HL-60/S4 treated with phorbol 12-myristate 13-acetate at 8.2 ng/mL for 4 days and 3 days (cell line): Measurements from ENCODE around the gene POLN.
"Not testable (repeated sequence)": the region's sequence is repeated elsewhere in the genome, so short reads cannot be mapped to it uniquely, and the experiment has no call there.

Source experiments
- in situ Hi-C: fragments of 300-500 bp; cut with MboI; formaldehyde crosslinking; loops from 2 replicates; pipeline ENCODE4 v1.15.0; 2022; ENCODE audit warnings: low sequenced_read_pairs

POLN gene

DNA sequence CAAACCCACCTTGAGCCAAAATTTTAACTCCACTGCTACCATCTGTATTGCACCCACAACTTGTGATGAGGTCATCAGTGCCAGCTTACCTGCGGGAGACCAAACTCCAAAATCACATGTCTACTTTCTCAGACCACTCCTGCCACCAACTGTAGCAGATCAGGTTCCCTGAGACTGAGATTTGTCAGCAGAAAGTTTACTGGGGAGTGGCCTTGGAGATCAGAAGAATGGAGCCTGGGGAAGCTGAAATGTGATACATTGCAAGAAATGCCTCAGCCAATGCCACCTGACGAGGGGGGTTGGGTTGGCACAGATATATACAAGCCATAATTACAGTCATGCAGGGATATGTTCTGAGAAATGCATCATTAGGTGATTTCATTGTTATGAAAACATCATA is 19.1 kb downstream of the POLN start:
- in situ Hi-C loops, result no loop called here

DNA sequence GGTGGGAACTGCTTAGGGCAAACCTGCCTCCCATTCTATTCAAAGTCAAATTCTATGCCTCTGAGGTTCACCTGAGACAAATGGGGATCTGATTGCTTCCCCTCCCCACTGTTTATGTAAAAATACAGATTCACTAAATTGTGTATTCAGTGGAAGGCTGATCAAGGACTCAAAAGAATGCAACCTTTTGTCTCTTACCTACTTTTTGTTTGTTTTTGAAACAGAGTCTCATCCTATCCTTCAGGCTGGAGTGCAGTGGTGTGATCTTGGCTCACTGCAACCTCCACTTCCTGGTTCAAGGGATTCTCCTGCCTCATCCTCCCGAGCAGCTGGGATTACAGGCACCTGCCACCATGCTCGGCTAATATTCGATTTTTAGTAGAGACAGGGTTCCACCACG is 20.5 kb downstream of the POLN start:
- in situ Hi-C loops, result not testable (repeated sequence)

DNA sequence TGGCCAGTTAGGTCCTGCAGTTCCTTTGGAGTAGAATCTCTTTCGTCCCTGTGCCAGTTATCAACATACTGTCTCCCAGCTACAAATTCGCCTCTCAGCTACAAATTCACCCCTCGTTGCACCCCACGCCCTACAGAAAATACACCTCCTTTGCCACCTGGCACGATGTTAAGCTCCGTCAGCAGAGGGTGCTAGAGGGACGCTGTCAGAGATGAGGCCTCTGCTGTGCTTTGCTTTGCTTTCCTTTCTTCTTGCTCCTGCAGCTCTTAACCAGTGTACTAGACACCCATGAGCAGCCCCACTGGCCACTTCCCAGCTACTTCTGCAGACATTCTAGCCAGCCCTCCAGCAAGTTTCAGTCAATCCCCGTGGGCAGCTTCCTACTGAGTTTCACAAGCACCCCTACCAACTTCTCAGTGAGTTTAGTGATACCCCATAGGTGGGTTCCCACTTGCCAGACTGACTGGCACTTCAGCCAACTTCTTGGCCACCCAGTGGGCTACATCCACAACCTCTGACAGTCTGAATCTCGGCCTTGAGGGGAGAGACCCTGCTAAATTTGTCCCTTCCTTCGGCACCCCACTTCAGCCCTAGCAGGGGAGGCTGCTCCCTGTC is 21.8 kb downstream of the POLN start:
- in situ Hi-C loops, result no loop called here

DNA sequence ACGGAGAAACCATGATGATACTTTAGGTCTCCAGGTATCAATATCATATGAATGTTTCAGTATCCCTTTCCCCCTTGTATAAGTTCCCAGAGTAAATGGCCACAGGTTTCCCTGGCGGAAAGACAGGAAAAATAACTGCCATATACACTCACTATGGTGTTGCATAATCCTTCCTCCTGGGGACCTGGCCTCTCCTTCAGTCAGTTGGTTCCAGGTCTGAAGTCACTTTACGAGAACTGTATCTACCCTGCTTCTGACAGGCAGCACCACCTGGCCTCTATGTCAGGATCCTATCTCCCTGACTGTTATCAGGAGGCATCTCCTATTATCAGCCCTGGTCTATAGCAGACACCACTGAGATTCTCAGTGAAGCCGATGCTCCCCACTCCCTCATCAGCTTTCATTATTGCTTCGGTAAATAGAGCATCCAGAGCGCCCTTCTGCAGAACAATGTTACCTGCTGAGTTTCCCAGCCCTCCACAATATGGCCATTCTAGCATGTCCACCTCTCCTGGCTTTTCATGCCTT is 22.6 kb downstream of the POLN start:
- in situ Hi-C loops, result no loop called here

DNA sequence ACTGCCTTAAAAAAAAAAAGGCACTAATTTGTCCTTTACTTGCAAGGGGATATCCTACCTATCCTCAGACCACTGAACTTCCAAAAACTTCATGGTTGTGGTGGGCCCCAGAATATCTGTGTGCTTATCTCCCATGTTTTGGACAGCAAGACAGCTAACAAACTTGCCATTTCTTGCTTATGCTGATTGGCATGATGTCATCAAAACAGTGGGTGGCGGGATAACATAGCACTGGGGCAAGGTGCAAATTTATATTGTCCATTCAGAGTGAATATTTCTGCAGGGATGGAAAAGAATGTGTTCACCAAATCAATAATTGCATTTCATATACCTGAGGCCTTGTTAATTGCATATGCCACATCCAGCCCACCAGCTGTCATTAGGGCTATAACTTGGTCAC is 23.5 kb downstream of the POLN start:
- in situ Hi-C loops, result no loop called here

DNA sequence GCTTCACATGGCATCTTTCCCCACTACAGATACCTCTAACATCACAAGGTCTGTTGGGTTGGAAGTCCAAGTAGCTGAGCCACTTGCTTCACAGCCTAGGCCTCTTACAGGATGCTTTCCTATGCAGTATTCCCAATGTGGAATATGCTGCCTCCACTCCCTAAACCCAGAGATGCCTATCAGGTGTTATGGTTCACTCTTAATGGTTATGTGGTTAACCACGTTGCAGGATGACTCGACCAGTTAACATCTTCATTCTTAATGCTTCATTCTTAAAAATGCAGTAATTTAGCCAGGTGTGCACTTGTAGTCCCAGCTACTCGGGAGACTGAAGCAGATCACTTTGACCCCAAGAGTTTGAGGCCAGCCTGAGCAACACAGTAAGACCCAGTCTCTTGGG is 24.2 kb downstream of the POLN start:
- in situ Hi-C loops, result no loop called here

DNA sequence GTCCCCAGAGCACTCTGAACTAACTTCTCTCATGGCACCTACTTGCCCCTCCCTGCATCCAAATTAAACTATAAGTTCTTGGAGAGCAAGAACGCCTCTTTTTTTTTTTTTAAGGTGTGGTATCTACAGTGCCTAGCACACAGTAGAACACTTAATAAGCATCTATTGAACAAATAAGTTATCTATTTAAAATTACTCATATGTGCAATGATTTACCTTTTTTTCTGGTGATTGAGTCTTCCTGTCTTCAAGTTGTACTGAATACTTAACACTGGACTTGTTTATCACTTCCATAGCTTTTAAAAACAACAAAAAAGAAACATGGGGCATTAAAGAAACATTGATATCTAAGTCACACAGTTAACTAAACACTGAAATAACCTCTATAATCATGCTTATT is 29.1 kb downstream of the POLN start:
- in situ Hi-C loops, result no loop called here

DNA sequence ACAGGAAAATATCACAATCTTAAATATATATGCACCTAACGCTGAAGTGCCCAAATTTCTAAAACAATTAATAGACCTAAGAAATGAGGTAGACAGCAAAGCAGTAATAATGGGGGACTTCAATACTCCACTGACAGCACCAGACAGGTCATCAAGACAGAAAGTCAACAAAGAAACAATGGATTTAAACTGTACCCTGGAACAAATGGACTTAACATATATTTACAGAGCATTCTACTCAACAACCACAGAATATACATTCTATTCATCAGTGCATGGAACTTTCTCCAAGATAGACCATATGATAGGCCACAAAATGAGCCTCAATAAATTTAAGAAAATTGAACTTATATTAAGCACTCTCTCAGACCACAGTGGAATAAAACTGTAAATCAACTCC is 39.1 kb downstream of the POLN start:
- in situ Hi-C loops, result not testable (repeated sequence)

DNA sequence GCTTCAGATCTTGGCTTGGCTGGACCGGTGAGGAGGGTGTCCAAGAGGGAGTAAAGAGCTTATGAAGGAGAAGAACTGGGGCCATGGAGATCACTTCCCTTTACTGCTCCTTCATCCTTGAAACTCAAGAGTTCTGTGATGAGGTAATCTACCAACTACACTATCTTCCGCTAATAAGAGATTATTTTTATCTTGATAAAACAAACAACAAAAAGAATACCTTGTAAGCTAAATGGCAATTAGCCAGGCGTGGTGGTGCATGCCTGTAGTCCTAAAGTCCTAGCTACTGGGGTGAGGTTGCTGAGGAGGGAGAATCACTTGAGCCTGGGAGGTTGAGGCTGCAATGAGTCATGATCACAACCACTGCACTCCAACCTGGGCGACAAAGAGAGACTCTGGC is 47.4 kb downstream of the POLN start:
- in situ Hi-C loops, result no loop called here

DNA sequence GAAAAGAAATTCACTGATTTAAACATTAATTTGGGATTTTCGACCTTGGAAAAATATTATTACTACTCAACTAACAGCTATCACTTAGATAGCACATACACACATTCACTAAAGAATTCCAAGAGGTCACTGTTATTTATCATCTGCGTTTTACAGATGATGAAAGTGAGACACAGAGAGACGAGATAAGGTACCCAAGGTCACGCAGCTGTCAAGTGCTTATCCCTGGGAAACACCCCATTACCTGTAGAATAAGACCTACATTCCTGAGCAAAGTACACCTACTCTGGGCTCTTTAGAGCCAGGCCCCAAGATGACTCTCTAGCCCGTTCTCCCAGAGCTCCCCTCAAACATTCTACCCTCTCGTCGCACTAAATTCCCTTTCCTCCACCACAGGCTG is 48.6 kb downstream of the POLN start:
- in situ Hi-C loops, result no loop called here

DNA sequence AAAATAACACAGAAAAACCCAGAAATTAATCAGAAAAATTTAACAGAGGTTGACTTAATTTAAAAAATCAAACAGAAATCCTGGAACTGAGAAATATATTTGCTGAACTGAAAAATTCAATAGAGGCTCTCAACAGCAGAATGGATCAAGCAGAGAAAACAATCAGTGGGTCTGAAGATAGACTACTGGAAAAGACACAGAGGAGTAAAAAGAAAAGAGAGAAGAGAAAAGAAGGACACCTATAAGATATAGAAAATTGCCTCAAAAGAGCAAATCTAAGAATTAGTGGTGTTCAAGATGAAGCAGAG is 55.1 kb downstream of the POLN start:
- in situ Hi-C loops, result no loop called here

DNA sequence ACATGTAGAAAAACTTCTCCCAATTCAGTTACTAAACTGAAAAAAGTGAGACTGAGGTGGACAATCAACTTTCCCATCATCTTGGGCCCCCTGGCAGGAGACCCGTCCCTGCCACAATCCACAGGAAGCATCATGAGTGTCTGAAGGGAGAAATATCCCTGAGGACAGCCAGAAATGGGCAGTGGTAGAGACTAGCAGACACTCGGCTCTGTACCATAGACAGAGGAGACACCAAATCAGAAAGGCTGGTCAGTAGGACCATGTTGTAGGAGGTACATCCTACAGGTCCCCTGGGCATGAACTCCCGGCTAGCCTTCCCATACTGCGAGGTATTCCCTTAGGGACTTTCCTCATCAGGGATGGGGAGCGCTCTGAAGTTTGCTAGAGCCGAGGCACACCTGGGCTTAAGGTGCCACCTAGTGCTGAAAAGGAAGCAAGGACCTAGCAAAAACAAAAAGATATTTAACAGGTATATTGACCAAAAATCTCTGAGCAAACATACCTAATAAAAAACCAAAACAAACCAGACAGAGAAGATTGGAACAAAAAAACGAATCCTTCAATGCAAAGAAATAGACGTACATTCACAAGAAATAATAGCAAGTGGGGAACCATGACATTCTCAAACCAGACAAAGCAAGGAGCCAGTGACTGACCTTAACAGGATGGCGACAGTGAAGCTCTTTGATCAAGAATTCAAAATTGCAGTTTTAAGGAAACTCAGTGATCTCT is 55.6 kb downstream of the POLN start:
- in situ Hi-C loops, result no loop called here

DNA sequence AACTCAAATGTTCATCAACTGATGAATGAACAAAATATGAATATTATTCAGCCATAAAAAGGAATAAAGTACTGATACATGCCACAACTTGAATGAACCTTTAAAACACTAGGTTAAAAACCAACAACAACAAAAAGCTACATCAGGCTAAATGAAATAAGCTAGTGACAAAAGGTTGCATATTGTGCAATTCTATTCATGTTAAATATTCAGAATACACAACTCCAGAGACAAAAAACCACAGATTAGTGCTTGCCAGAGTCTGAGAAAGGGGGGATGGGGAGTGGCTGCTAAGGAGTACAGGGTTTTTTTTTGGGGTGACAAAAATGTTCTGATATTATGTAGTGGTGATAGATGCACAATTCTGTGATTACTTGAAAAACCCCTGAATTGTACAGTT is 58.5 kb downstream of the POLN start:
- in situ Hi-C loops, result no loop called here

DNA sequence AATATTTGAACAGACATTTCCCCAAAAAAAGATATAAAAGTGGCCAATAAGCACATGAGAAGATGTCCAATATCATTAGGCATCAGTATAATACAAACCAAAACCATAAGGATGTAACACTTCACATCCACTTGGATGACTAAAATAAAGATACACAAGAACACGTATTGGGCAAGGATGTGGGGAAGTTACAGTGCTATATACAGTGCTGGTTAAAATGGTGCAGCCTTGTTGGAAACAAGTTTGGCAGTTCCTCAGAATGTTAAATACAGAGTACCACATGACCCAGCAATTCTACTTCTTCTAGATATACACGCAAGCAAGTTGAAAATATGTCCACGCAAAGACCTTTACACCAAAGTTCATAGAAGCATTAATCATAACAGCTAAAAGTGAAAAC is 58.9 kb downstream of the POLN start:
- in situ Hi-C loops, result no loop called here

DNA sequence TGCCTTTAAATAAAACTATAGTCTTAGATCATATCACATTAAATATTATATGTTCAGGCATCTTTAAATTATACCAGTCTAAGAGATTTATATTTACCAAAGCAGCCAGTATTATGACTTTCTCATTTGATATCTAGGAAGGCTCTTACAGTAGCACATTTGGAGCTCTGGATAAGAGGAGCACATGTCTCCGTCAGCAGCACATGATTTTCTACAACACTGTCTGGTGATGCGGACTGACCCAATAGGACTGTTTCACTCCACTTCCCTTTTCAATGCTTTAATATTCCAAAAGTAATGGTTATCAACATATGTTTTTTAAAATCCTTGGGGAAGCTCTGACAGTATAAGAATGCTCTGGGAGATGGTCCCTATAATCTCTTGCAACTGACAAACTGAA is 61.5 kb downstream of the POLN start:
- in situ Hi-C loops, result no loop called here

DNA sequence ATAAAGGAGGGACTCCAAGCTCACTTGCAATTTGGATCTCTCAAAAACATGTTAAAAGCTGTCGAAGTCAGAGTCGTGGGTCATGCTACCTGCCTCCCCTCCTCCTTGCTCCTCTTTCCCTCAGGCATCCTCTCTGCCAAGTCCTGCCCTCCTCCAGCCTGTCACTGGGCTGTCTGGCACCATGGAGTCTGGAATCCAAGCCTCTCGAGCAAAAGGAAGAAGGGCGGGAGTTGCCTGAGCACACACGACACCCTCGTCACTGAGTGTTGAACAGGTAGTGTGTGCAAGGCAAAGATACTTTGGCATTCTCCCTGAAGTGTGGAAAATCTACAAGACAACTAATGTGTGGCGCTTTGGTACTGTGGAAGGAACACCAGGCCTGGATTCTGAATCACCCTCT is 62.2 kb downstream of the POLN start:
- in situ Hi-C loops, result no loop called here

DNA sequence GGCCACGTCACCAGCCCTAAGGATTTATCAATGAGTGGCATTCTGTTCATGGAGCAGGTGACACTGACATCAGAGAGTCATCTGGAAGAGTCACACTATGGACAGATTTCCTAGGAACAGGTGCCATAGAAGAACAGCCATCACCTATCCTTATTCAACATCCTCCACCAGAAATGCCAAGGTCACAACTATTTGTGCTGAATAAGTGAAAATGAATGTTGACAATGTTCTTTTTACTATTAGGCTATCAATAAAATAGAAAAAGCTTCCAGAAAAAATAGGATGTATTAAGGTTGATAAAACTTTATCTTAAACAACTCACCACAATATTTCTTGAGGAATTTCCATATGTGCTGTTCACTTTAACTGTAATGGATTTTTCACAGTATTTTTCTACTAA is 62.9 kb downstream of the POLN start:
- in situ Hi-C loops, result no loop called here

DNA sequence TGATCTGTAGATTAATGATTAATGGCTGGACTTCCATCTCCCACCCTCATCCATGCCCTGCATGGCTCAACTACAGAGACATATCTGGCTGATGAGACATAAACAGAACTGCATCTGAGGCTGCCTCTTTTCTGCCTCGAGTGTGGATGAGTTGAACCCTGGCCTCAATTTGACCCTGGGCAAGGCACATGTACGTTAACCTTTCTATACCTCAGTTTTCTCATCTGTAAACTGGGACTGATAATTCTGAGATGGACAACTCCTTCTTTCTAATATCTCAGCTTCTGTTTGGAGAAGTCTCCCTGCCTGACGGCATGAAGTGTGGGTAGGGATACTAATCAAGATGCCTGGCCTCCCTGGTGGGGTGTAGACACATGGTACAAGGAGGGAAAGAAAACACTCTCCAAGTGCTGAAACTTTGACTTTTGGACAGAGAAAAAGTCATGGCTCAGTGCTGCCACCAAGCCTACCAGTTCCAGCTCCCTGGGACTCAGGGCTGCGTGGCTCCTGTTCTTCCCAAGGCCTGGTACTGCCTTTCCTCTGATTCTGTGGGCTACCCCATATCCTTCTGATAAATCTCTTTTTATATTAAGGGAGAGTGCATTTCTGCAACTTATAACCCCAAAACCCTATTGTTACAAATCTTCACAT is 64.4 kb downstream of the POLN start:
- in situ Hi-C loops, result no loop called here

DNA sequence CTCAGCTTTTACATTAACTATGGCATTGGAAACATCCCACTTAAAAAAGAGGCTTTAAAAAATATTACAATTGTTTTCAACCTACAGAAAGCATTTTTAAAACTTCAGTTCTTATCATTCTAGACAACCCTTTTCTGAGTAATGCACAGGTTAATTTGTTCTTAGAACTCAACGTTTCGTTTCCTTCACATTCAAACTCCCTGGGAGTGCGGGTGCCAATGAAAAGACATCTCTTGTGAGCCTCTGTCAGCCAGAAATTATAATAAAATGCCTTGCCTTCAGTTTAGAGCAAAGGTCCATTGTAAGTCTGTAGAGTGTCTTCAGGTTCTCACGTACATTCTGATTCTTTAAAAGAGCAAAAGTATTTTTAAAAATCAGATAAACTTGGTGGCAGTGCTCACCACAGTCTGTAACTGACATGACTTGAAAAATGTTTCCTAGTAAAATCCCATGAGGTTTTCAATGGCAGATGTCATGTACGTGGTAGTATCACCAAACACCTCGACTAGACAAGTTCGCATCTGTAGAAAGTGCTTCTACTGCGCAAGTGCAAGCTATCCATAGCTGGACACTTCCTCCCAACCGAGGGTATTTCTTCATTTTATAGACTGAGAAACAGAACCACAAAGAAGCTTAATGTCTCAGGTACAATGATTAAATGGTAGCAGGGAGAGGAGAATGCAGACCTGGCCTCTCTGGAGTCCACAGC is 65.8 kb downstream of the POLN start:
- in situ Hi-C loops, result no loop called here

DNA sequence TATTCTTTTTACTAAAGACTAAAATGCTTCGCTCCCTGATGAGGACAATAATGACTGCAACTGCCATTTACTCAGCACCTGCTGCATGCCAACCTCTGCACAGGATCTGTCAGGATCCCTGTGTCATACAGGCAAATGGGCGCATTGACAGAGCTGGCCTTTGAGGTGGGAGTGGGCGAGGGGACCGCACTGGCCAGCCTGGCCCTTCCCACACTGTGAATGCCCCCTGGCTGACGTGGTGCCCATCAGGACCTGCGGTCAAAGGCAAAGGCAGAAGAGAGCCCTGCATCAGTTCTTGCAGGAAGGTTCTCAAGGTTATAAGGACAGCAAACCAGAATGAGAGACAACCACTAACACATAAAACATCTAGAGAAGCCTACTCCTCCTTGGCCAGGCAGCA is 67.9 kb downstream of the POLN start:
- in situ Hi-C loops, result no loop called here

DNA sequence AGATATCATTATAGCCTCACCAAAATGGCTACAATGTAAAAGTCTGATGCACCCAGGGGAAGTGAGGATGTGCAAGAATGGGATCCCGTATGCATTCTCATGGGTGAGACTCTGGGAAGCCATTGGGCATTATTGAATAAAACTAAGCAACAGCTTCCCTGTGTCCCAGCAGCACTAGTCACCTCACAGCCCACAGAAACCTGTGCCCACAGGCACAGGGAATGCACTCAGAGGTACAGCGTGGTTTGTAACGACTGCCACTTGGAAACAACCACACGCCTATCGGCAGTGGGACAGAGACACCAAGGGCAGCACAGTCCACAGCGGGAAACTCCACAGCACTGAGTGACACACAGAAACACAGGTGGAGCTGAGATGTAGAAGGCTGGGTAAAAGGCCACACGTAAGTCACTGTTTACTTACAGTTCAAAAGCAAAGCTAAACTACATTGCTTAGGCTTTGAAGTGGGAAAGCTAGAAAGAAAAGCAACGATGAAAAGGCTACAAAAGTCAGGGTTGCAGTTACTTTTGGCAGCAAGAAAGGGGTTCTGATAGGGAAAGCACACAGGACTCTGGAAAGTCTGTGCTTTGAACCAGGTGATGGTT is 69.2 kb downstream of the POLN start:
- in situ Hi-C loops, result no loop called here
